ENCODE results near the gene BEGAIN. TPM values are rescaled to one million over a fixed set of nuclear protein-coding genes. Genes with fewer than 3 reads are reported as not detected.

BEGAIN gene
- total and polyA plus RNA-seq, 2 of the 8 experiments (the other 6 are each of a cell fraction or from before 2014, with no cell fraction given) = 2.9 to 3.0 TPM

GRCh38 chr14:100549834-100550625 is 37.2 kb downstream of the BEGAIN start:
- Histone ChIP-seq H3K9me3 (ENCODE audit: insufficient read depth in 2 of 2, low read depth in 1 of 2, low read length in 1 of 2) (no peaks in the 10 kb centered on the region), H3K36me3 (ENCODE audit: control insufficient read depth in 2 of 4, insufficient read depth in 4 of 4, low read length in 3 of 4) (no peaks in the 10 kb centered on the region), H4K5ac (ENCODE audit: insufficient read length, low read depth, low read length) (no peak overlapping the region), H3K4me3 (ENCODE audit: extremely low read depth in 1 of 4, insufficient read depth in 2 of 4, low read depth in 3 of 4, low read length in 4 of 4) (no peak overlapping the region), H2BK12ac (ENCODE audit: low read depth, low read length) (no peak overlapping the region), H4K91ac (replicated peaks; ENCODE audit: insufficient read length, low read length) (no peak overlapping the region), H3K79me2 (ENCODE audit: control insufficient read depth in 1 of 2, insufficient read depth in 2 of 2, low read length in 2 of 2) (no peaks in the 10 kb centered on the region), H3K4ac (replicated peaks; ENCODE audit: insufficient read length, low read depth, low read length) (no peak overlapping the region), H2AK5ac (ENCODE audit: low read depth, low read length) (no peak overlapping the region), H3K18ac (ENCODE audit: extremely low read depth, low read length) (no peak overlapping the region), H3K27ac (ENCODE audit: low read depth, low read length) (no peak overlapping the region), H3K4me2 (ENCODE audit: insufficient read depth in 1 of 2, low read depth in 2 of 2, low read length in 2 of 2) (no peak overlapping the region), H2BK20ac (ENCODE audit: low read length) (no peak overlapping the region), H4K20me1 (replicated peaks in 1 of 2; ENCODE audit: control insufficient read depth in 1 of 2, insufficient read depth in 2 of 2, low read length in 2 of 2) (peaks cover 0 to 1% of the 10 kb centered on the region in 2 experiments), H2BK5ac (ENCODE audit: low read depth, low read length) (no peak overlapping the region), H2AFZ (ENCODE audit: low read length) (no peak overlapping the region), H3K23me2 (ENCODE audit: low read depth, low read length) (peaks cover 5% of the 10 kb centered on the region; the same call in 1 of the 2 replicates), H3K23ac (ENCODE audit: insufficient read length) (no peak overlapping the region), H3K14ac (ENCODE audit: insufficient read length) (no peak overlapping the region), H3K4me1 (replicated peaks in 1 of 4; ENCODE audit: control insufficient read depth in 3 of 4, insufficient read depth in 4 of 4, low read length in 3 of 4) (peaks cover 7 to 15% (median 10%) of the 10 kb centered on the region in 4 experiments), H2BK120ac (replicated peaks; ENCODE audit: low read depth, low read length) (no peak overlapping the region), H3K79me1 (ENCODE audit: low read depth, low read length) (no peaks in the 10 kb centered on the region), H3K56ac (replicated peaks; ENCODE audit: insufficient read length, low read depth, low read length) (no peak overlapping the region), H3K9ac (replicated peaks in 1 of 4; ENCODE audit: extremely low read depth in 1 of 4, low read depth in 3 of 4, low read length in 3 of 4) (no peak overlapping the region), H2BK15ac (ENCODE audit: low read length) (no peak overlapping the region), H3K27me3 (replicated peaks in 1 of 4; ENCODE audit: control insufficient read depth in 3 of 4, extremely low read depth in 1 of 4, insufficient read depth in 3 of 4, low read length in 3 of 4) (peaks cover 0 to 20% (median 10%) of the 10 kb centered on the region in 4 experiments; a peak in 5 of 7 replicates), H4K8ac (ENCODE audit: extremely low read depth, insufficient read depth, low read length) (no peak overlapping the region)
- ChIA-PET POLR2A (ENCODE audit: partially characterized antibody) (interaction anchor here (0.7 to 1.4 kb wide), 2 partner anchors 13 to 19 kb away, joined by 3 read pairs; no protein-coding TSS in a partner anchor), CTCF (ENCODE audit: partially characterized antibody) (interaction anchor here (0.6 to 2.0 kb wide), 7 partner anchors 10 to 132 kb away, joined by 3 to 9 read pairs (median 4); no protein-coding TSS in a partner anchor)
- DNase-seq (ENCODE audit: low read depth in 1 of 2, low spot score in 2 of 2) (no peak), FAIRE-seq (no peak)
- 94% methylated on average over 23 of the region's 29 CpGs; no CpG with 5 or more reads in 1 of the 2 experiments for WGBS, 2 experiments (ENCODE audit: extremely low coverage in 1 of 2, insufficient coverage in 1 of 2, insufficient read length in 1 of 2, insufficient replicate concordance in 2 of 2, low coverage in 1 of 2, low lambda C conversion rate in 2 of 2, missing lambda C conversion rate in 1 of 2)
- TF ChIP-seq RNF2 (IDR thresholded peaks at IDR 0.05; ENCODE audit: borderline replicate concordance, low read depth, low read length, missing control alignments, poor library complexity, severe bottlenecking) (no peak), RAD21 (IDR thresholded peaks at IDR 0.05 in 1 of 2, conservative IDR thresholded peaks at IDR 0.05 in 1 of 2; ENCODE audit: low read depth in 2 of 2, low read length in 2 of 2) (no peak), HDAC6 (IDR thresholded peaks at IDR 0.05; ENCODE audit: low read depth, low read length) (no peak), SP1 (IDR thresholded peaks at IDR 0.05; ENCODE audit: low read depth, low read length) (no peak), PHF8 (conservative IDR thresholded peaks at IDR 0.05; ENCODE audit: low read depth, low read length) (no peak), RFX5 (IDR thresholded peaks at IDR 0.05; ENCODE audit: borderline replicate concordance, low read depth, low read length) (no peak), RBBP5 (IDR thresholded peaks at IDR 0.05; ENCODE audit: borderline replicate concordance, low read depth, low read length) (no peak), SIX5 (IDR thresholded peaks at IDR 0.05; ENCODE audit: low read depth, low read length) (no peak), KDM5A (IDR thresholded peaks at IDR 0.05; ENCODE audit: low read length) (no peak), POLR2AphosphoS5 (IDR thresholded peaks at IDR 0.05; ENCODE audit: low read depth, low read length) (no peak), CEBPB (IDR thresholded peaks at IDR 0.05; ENCODE audit: low read depth, low read length) (no peak), CTBP2 (IDR thresholded peaks at IDR 0.05; ENCODE audit: borderline replicate concordance, insufficient read depth, insufficient read length, low read length) (no peak)

All from H1 (cell line).